SK-N-SH (cell line): Measurements from ENCODE around the gene SLC7A14.

Experiments used
- CTCF ChIP-seq: fragments of 200-600 bp; sonication (generic); IDR thresholded peaks from 2 replicates; pipeline ENCODE4 v1.6.1; 2017; ENCODE audit warnings: antibody characterized with exemption, mild to moderate bottlenecking, moderate library complexity
- FOXM1 ChIP-seq: IDR thresholded peaks from 2 replicates; pipeline ENCODE4 v1.4.0; 2012; ENCODE audit warnings: low read depth, mild to moderate bottlenecking
- MAX ChIP-seq: IDR thresholded peaks from 2 replicates; pipeline ENCODE4 v1.4.0; 2012; ENCODE audit warnings: low read depth
- MXI1 ChIP-seq: IDR thresholded peaks from 2 replicates; pipeline ENCODE4 v1.6.1; 2012; ENCODE audit warnings: mild to moderate bottlenecking, low read depth, low read length, improper control_type of control experiment
- PBX3 ChIP-seq: IDR thresholded peaks from 2 replicates; pipeline ENCODE4; 2012
- REST ChIP-seq: IDR thresholded peaks from 2 replicates; pipeline ENCODE4 v1.6.1; 2012; ENCODE audit warnings: mild to moderate bottlenecking, low read depth, low read length, moderate library complexity
- RXRA ChIP-seq: IDR thresholded peaks from 2 replicates; pipeline ENCODE4 v1.4.0; 2012; ENCODE audit warnings: low read depth, mild to moderate bottlenecking, borderline replicate concordance
- TAF1 ChIP-seq: IDR thresholded peaks from 2 replicates; pipeline ENCODE4 v1.6.1; 2012; ENCODE audit warnings: low read depth, mild to moderate bottlenecking, low read length, moderate library complexity, borderline replicate concordance
- USF2 ChIP-seq: fragments of 150-350 bp; IDR thresholded peaks from 2 replicates; pipeline ENCODE4 v1.6.1; 2017; ENCODE audit warnings: antibody characterized with exemption, low read length, low read depth, borderline replicate concordance

- TF ChIP-seq CTCF: no peak
- no peak for TF ChIP-seq FOXM1
- no peak for TF ChIP-seq USF2
- TF ChIP-seq PBX3: no peak
- TF ChIP-seq REST: no peak
- TF ChIP-seq RXRA: no peak
- no peak for TF ChIP-seq MXI1
- TF ChIP-seq MAX: no peak
- TF ChIP-seq TAF1: no peak
Observed at GRCh38 chr3:170437176-170437575, 148.7 kb downstream of the SLC7A14 start.
